Measurements from ENCODE around the gene INHBE. TPM values are rescaled to one million over a fixed set of nuclear protein-coding genes. Genes with fewer than 3 reads are reported as not detected.

The INHBE gene
- total and polyA plus RNA-seq, 12 donors, result 0.01 to 1.2 (median 0.38) TPM; not detected in 5

GRCh38 chr12:57462251-57462911 lies 7.3 kb downstream of the INHBE start:
- 0% methylated on average over 28 of the region's 28 CpGs for WGBS, 2 donors
- intact Hi-C loops (cut with DNase I), result loop anchor here in 3 of 10 donors (5.0 to 10.0 kb wide), 3 partner anchors 160 to 248 kb away; partner anchors contain the start of gene NXPH4 (in 1 of the 3)
- Histone ChIP-seq H3K9me3 (no peaks in the 10 kb centered on the region), H3K27ac (peak overlapping the region in 9 of 10 donors; percentile 49 to 76 (median 71)), H3K27me3 (peaks cover 0 to 20% (median 0%) of the 10 kb centered on the region in 7 donors), H3K4me1 (peaks cover 5 to 41% (median 28%) of the 10 kb centered on the region in 9 donors), H3K4me3 (peak overlapping the region; percentile 33 to 91 (median 70)), H3K36me3 (no peaks in the 10 kb centered on the region)
- DNase-seq (peak; percentile 83 to 87), ATAC-seq (peak; percentile 62 to 81 (median 75))
- TF ChIP-seq CTCF (IDR thresholded peaks at IDR 0.05), result peak; percentile 90 to 99 (median 93)

- no peak for DNase-seq
- Histone ChIP-seq H3K27me3 (peaks cover 0 to 20% (median 0%) of the 10 kb centered on the region in 7 donors), H3K4me3 (peak overlapping the region in 3 of 10 donors; percentile 38 to 78 (median 62)), H3K9me3 (no peaks in the 10 kb centered on the region), H3K36me3 (no peaks in the 10 kb centered on the region), H3K4me1 (peaks cover 5 to 41% (median 28%) of the 10 kb centered on the region in 9 donors), H3K27ac (peak overlapping the region in 3 of 10 donors; percentile 52 to 75 (median 52))
- 26 to 33% methylated on average over 5 of the region's 5 CpGs for WGBS, 2 donors
- intact Hi-C loops (cut with DNase I), result loop anchor here in 3 of 10 donors (5.0 to 10.0 kb wide), 3 partner anchors 159 to 248 kb away; partner anchors contain the start of gene NXPH4 (in 1 of the 3)
- ATAC-seq, result no peak
- TF ChIP-seq CTCF (IDR thresholded peaks at IDR 0.05), result peak in 3 of 9 donors; percentile 2 to 38 (median 31)
Measured at GRCh38 chr12:57462912-57463253, 7.8 kb downstream of the INHBE start.

GRCh38 chr12:57464569-57464968 lies 9.5 kb downstream of the INHBE start:
- Histone ChIP-seq H3K4me3 (no peak overlapping the region), H3K4me1 (peaks cover 5 to 33% (median 21%) of the 10 kb centered on the region in 9 donors), H3K27ac (no peak overlapping the region), H3K36me3 (peaks cover 0 to 11% (median 0%) of the 10 kb centered on the region in 9 donors), H3K9me3 (no peaks in the 10 kb centered on the region), H3K27me3 (peaks cover 0 to 20% (median 4%) of the 10 kb centered on the region in 7 donors)
- ATAC-seq (no peak), DNase-seq (no peak)
- no peak for TF ChIP-seq CTCF (IDR thresholded peaks at IDR 0.05)
- 92 to 95% methylated on average over 12 of the region's 12 CpGs for WGBS, 2 donors
- intact Hi-C loops (cut with DNase I), result loop anchor here in 3 of 10 donors (5.0 to 10.0 kb wide), 3 partner anchors 158 to 250 kb away; partner anchors contain the start of gene NXPH4 (in 1 of the 3)

GRCh38 chr12:57465030-57465746 lies 10.1 kb downstream of the INHBE start:
- DNase-seq, result no peak
- Histone ChIP-seq H3K4me1 (peaks cover 5 to 28% (median 19%) of the 10 kb centered on the region in 9 donors), H3K27ac (no peak overlapping the region), H3K36me3 (peaks cover 0 to 17% (median 0%) of the 10 kb centered on the region in 9 donors), H3K9me3 (no peaks in the 10 kb centered on the region), H3K27me3 (peaks cover 0 to 20% (median 8%) of the 10 kb centered on the region in 7 donors), H3K4me3 (no peak overlapping the region)
- intact Hi-C loops (cut with DNase I), result loop anchor here in 2 of 10 donors (10.0 kb wide), 2 partner anchors 160 to 250 kb away; partner anchors contain the start of gene NXPH4 (in 1 of the 2)
- WGBS, 2 donors, result 83 to 85% methylated on average over 6 of the region's 6 CpGs
- ATAC-seq, result no peak
- TF ChIP-seq CTCF (IDR thresholded peaks at IDR 0.05), result no peak
